Adrenal gland (tissue), 5 donors: ENCODE measurements around the gene MRPL55.

ENCODE experiments used
- CTCF ChIP-seq, 6 experiments: fragments of 450-650 bp in 4 of 6; fragments of 200-600 bp in 2 of 6; sonication (generic) in 1 of 6; IDR thresholded peaks; 1 replicate in 5 of 6; 2 replicates in 1 of 6; pipeline versions ENCODE4 v1.5.1 to v1.8.0; 2016 to 2021; ENCODE audit warnings: antibody characterized with exemption in 6 of 6, mild to moderate bottlenecking in 2 of 6, moderate library complexity in 1 of 6
- POLR2A ChIP-seq, 2 donors: fragments of 450-650 bp; IDR thresholded peaks; one replicate each; pipeline ENCODE4 v1.6.1; 2017; ENCODE audit warnings: antibody characterized with exemption in 2 of 2, mild to moderate bottlenecking in 2 of 2, moderate library complexity in 1 of 2
- donor health status: DM: no; HTN: no; CAD: no.

- TF ChIP-seq CTCF (IDR thresholded peaks at IDR 0.05) (no peak), POLR2A (IDR thresholded peaks at IDR 0.05) (no peak)
Measured at GRCh38 chr1:228149406-228150119, 40.5 kb upstream of the MRPL55 start, which contains the start of gene GJC2.
